GM12891 (cell line): Measurements from ENCODE around the gene KLHL13.

Source experiments
- DNase-seq: peaks from one replicate; pipeline ENCODE4 v3.0.0; 2011; ENCODE audit warnings: low spot score; ENCODE audit not compliant: insufficient read length
- FAIRE-seq: peaks from 2 replicates; lab custom pipeline; 2011; peaks lifted over from hg19 to GRCh38; lab: Jason Lieb, UNC
- PAX5 ChIP-seq: IDR thresholded peaks from 2 replicates; pipeline ENCODE4 v1.6.1; 2011; ENCODE audit warnings: low read length, moderate library complexity, mild to moderate bottlenecking; ENCODE audit not compliant: insufficient read depth, severe bottlenecking
- POLR2A ChIP-seq: IDR thresholded peaks from 2 replicates; pipeline ENCODE4 v1.6.1; 2011; ENCODE audit warnings: low read depth, low read length, control low read depth
- POLR2AphosphoS5 ChIP-seq: IDR thresholded peaks from 2 replicates; pipeline ENCODE4 v1.6.1; 2011; ENCODE audit warnings: low read depth, low read length, control low read depth
- POU2F2 ChIP-seq: IDR thresholded peaks from 2 replicates; pipeline ENCODE4 v1.6.1; 2011; ENCODE audit warnings: low read depth, mild to moderate bottlenecking, control low read depth, low read length, moderate library complexity
- SPI1 ChIP-seq: IDR thresholded peaks from 2 replicates; pipeline ENCODE4 v1.6.1; 2011; ENCODE audit warnings: low read depth, low read length, control low read depth
- TAF1 ChIP-seq: IDR thresholded peaks from 2 replicates; pipeline ENCODE4 v1.6.1; 2011; ENCODE audit warnings: low read depth, low read length, control low read depth

Gene KLHL13

GRCh38 chrX:118066867-118067515 lies 49.6 kb downstream of the KLHL13 start:
- DNase-seq (no peak), FAIRE-seq (peak; percentile 56)
- TF ChIP-seq POLR2AphosphoS5, result no peak

GRCh38 chrX:118062817-118063615 lies 53.6 kb downstream of the KLHL13 start:
- peak; percentile 65 for FAIRE-seq
- DNase-seq, result no peak
- TF ChIP-seq POU2F2 (peak; percentile 66; the same call in 1 of the 2 replicates), POLR2A (no peak), SPI1 (peak; percentile 77), POLR2AphosphoS5 (no peak), TAF1 (no peak), PAX5 (no peak)

GRCh38 chrX:118062048-118062789 lies 54.4 kb downstream of the KLHL13 start:
- no peak for DNase-seq
- no peak for FAIRE-seq
- peak; percentile 50; the same call in 1 of the 2 replicates for TF ChIP-seq SPI1
- TF ChIP-seq PAX5, result no peak

DNA sequence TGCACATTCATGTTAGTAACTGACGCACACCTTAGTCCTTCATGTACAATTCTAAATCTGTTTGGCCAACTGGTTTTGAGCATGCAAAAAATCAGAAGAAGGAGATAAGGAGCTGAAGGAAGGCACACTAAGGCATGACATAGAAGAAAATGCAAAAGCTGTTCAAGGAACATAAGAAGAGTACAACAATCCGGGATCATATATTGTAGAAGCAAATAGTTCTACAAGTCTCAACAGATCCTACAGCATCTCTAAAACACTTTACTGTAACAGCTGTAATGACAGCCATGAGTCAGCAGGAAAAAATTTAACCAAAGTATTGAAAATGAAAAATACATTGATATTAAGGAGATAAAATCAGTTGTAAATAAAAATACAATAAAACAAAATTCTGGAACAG lies 57.7 kb downstream of the KLHL13 start:
- DNase-seq, result no peak
- TF ChIP-seq SPI1 (no peak), POLR2AphosphoS5 (no peak), TAF1 (no peak), POU2F2 (no peak), PAX5 (no peak), POLR2A (no peak)
- no peak for FAIRE-seq

GRCh38 chrX:118056870-118057269 lies 59.7 kb downstream of the KLHL13 start:
- DNase-seq (no peak), FAIRE-seq (no peak)
- TF ChIP-seq POU2F2, result no peak
- TF ChIP-seq TAF1, result no peak
- no peak for TF ChIP-seq PAX5
- TF ChIP-seq POLR2AphosphoS5, result no peak

DNA sequence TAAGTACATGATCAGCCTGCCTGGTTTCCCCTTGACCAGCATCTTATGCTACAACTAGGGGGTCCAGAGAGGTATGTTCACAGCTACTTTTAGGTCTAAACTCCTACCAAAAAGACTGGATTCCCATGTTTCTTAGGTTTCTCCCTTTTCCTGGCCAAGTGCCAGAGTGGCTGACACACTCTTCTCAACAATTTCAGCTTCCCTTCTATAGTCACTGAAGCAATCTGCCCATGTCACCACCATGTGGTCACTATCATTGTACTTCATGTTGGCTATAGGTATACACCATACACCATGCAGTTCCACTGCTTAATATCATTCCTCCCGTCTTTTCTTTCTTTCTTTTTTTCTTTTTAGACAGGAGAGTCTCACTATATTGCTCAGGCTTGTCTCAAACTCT lies 66.9 kb downstream of the KLHL13 start:
- DNase-seq (no peak), FAIRE-seq (no peak)
- no peak for TF ChIP-seq PAX5
- no peak for TF ChIP-seq SPI1
- no peak for TF ChIP-seq TAF1
- no peak for TF ChIP-seq POLR2AphosphoS5
- no peak for TF ChIP-seq POLR2A
- TF ChIP-seq POU2F2, result no peak

DNA sequence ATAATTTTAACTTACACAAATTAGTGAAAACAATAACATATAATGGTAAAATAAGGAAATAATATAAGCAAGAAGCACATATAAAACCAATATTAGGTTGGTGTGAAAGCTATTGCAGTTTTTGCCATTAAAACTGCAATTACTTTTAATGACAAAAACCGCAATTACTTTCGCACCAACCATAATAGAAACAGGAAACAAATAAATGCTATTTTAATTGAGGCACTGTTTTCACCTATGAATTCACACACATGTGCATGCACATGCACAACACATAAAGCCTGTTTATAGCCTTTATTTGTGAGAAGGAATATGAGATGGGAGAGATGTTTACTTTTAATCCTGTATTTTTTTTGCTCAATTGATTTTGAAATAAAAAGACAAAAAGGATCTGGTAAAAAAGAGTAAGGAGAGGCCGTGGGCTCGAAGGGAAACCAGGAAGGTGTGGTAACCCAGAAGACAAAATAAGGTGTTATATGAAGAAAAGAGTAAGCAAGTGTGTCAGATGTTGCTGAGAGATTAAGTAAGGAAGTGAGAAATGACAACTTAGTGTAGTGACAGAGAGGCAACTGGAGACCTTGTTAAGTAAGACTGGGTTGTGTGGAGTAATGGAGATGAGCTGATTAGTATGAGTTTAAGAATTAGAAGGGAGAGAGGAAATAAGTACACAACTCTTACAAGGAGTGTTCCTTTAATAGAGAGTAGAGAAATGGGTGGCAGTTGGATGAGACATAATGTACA lies 69.0 kb downstream of the KLHL13 start:
- TF ChIP-seq POLR2A (no peak), SPI1 (peak; percentile 71)
- peak; percentile 75 for FAIRE-seq
- no peak for DNase-seq

GRCh38 chrX:118039591-118039990 lies 77.0 kb downstream of the KLHL13 start:
- no peak for FAIRE-seq
- TF ChIP-seq POU2F2, result no peak
- TF ChIP-seq POLR2A, result no peak
- no peak for TF ChIP-seq POLR2AphosphoS5
- TF ChIP-seq TAF1, result no peak
- DNase-seq, result no peak

- DNase-seq (no peak), FAIRE-seq (peak; percentile 38)
- TF ChIP-seq TAF1, result no peak
- no peak for TF ChIP-seq PAX5
- TF ChIP-seq POLR2A, result no peak
- no peak for TF ChIP-seq SPI1
- no peak for TF ChIP-seq POU2F2
- no peak for TF ChIP-seq POLR2AphosphoS5
Measured at GRCh38 chrX:118038614-118039365, 77.8 kb downstream of the KLHL13 start.
